Measurements from ENCODE around the gene ELOVL6.
"Not testable (repeated sequence)": the region's sequence is repeated elsewhere in the genome, so short reads cannot be mapped to it uniquely, and the experiment has no call there.

Gene ELOVL6

GRCh38 chr4:110055158-110055768 lies 143.2 kb downstream of the ELOVL6 start:
- TF ChIP-seq CTCF (IDR thresholded peaks at IDR 0.05; ENCODE audit: low read depth, low read length), result no peak
- in situ Hi-C loops (cut with HindIII; ENCODE audit: low sequenced_read_pairs), result no loop called here
- H3K4me3 ChIP-seq (ENCODE audit: low read depth, low read length), result no peak overlapping the region
- DNase-seq (ENCODE audit: low read depth, low spot score), result no peak

- no peak overlapping the region for H3K4me3 ChIP-seq (ENCODE audit: low read depth, low read length)
- TF ChIP-seq CTCF (IDR thresholded peaks at IDR 0.05; ENCODE audit: low read depth, low read length), result peak; percentile 86
- in situ Hi-C loops (cut with HindIII; ENCODE audit: low sequenced_read_pairs), result loop anchor here (25.0 kb wide), 1 partner anchor 462 kb away; no protein-coding TSS in a partner anchor
- DNase-seq (ENCODE audit: low read depth, low spot score), result peak; percentile 58
Measured at GRCh38 chr4:110049951-110050925, 148.2 kb downstream of the ELOVL6 start.

- DNase-seq (ENCODE audit: low read depth, low spot score), result peak; percentile 54
- H3K4me3 ChIP-seq (ENCODE audit: low read depth, low read length), result no peak overlapping the region
- TF ChIP-seq CTCF (IDR thresholded peaks at IDR 0.05; ENCODE audit: low read depth, low read length), result no peak
- in situ Hi-C loops (cut with HindIII; ENCODE audit: low sequenced_read_pairs), result loop anchor here (25.0 kb wide), 1 partner anchor 466 kb away; no protein-coding TSS in a partner anchor
Measured at GRCh38 chr4:110046588-110047049, 151.8 kb downstream of the ELOVL6 start.

GRCh38 chr4:110042545-110043517 lies 155.6 kb downstream of the ELOVL6 start:
- in situ Hi-C loops (cut with HindIII; ENCODE audit: low sequenced_read_pairs), result loop anchor here (25.0 kb wide), 1 partner anchor 469 kb away; no protein-coding TSS in a partner anchor
- DNase-seq (ENCODE audit: low read depth, low spot score), result peak; percentile 14
- no peak overlapping the region for H3K4me3 ChIP-seq (ENCODE audit: low read depth, low read length)
- no peak for TF ChIP-seq CTCF (IDR thresholded peaks at IDR 0.05; ENCODE audit: low read depth, low read length)

- H3K4me3 ChIP-seq (ENCODE audit: low read depth, low read length), result no peak overlapping the region
- in situ Hi-C loops (cut with HindIII; ENCODE audit: low sequenced_read_pairs), result loop anchor here (25.0 kb wide), 1 partner anchor 471 kb away; no protein-coding TSS in a partner anchor
- no peak for DNase-seq (ENCODE audit: low read depth, low spot score)
- TF ChIP-seq CTCF (IDR thresholded peaks at IDR 0.05; ENCODE audit: low read depth, low read length), result no peak
Measured at GRCh38 chr4:110041735-110042134, 156.7 kb downstream of the ELOVL6 start.

- H3K4me3 ChIP-seq (ENCODE audit: low read depth, low read length); DNase-seq (ENCODE audit: low read depth, low spot score): not testable (repeated sequence)
- in situ Hi-C loops (cut with HindIII; ENCODE audit: low sequenced_read_pairs), result loop anchor here (25.0 kb wide), 1 partner anchor 473 kb away; no protein-coding TSS in a partner anchor
Measured at GRCh38 chr4:110039164-110039563, 159.3 kb downstream of the ELOVL6 start.
